GM19324 (cell line): ENCODE data around the gene PNPLA4.

Experiments
- ATAC-seq: cut with Tn5 transposase; IDR thresholded peaks from one replicate; pipeline ENCODE4 v1.9.1; 2021; ENCODE audit warnings: mild to moderate bottlenecking, moderate library complexity; ENCODE audit not compliant: unreplicated experiment, low FRiP score

Gene PNPLA4, protein sequence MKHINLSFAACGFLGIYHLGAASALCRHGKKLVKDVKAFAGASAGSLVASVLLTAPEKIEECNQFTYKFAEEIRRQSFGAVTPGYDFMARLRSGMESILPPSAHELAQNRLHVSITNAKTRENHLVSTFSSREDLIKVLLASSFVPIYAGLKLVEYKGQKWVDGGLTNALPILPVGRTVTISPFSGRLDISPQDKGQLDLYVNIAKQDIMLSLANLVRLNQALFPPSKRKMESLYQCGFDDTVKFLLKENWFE

DNA sequence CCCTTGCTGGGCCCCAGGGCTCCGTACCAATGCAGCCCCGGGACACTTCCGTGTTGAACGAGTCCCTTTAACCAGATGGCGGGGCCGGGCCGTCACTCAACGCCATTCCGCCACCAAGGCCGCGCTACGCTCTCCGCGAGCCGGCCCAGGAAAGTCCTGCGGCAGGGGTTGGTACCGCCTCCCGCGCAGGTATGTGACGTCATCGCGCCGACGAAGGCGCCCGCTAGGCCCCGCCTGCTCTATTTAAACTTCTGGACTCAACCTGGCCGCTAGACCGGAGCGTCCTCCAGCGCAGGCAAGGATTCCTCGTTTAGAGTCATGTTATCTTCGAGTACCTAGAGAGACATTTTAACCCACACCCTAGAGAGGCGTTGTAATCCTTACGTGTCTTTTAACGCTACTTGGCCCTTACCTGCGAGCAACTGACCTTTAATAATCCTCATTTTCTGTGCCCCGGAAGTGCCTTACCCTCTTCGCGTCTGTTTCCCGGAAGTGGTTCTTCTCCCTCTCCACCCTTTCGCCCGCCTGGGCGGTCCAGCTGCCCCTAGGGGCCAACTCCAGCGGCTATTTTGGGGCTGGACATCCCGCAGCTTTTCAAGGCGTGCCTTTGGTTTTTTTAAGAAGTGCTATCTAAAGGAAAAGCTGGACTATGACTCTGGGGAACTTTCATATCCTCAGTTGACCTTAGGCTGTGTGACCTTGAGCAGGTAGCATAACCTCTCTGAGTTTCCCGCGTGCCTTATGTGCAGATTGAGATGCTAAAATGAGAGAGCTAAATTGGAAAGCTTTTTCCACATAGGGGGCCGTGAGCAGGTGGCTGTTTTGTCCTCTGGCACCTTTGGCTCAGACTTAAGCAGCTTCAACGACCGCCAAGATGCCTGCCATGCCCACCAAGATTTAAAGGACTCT lies at the start of gene PNPLA4:
Gene PNPLA4 (minus strand): TSS at position 155 of the 909 bp plus-strand sequence. CDS start 1,294 bp downstream, outside the sequence.
- ATAC-seq, result peak; percentile 94

DNA sequence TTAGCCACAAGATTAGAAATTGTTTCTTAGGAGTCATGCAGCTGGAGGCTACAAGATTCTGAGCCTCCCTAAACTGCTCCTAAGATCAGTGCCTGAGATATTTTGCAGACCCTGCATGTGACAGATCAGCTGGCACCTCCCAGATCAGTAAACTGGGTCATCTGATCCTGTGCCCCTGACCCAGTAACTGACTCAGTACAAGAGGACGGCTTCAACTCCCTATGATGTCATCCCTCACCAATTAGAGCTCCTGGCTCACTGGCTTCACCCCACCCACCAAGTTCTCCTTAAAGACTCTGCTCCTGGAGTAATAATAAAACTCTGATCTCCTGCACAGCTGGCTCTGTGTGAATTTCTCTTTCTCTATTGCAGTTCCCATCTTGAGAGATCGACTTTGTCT lies 45.4 kb upstream of the PNPLA4 start:
- ATAC-seq, result no peak

DNA sequence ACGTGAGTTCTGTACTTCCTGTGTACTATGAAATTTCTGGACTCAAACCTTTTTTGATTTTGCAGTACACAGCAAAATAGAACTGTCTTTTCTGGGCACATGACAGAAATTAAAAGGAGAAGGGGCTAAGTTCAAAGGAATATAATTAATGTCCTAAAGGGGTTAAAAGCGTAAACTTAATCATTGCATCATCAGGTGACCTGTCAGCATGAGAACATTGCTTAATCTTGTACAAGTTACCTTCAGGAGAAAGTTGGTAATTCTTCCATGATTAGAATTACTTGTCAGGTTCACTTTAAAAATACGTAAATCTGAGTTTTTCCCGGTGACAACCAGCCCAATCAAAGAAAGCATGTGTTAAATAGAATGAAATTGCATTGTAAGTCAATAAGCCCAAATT lies 43.2 kb upstream of the PNPLA4 start:
- no peak for ATAC-seq

DNA sequence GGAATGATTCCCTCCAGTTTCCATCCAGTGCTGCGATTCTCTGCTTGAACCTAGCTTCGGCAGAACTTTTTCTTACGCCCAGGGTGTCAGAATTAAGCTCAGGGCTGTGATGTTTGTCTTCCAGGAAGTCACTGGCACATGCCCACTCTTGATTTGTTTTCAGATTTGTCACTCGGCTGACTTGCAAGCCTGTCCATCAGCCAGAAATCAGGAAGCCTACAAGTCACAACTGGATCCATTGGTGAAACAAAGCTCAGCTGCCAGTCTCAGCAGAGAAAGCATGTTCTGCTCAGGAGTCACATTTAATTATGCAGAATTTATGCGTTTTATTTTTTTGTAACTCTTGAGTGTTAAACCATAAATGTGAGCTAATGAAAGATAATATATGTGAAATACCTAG lies 38.2 kb upstream of the PNPLA4 start:
- no peak for ATAC-seq

DNA sequence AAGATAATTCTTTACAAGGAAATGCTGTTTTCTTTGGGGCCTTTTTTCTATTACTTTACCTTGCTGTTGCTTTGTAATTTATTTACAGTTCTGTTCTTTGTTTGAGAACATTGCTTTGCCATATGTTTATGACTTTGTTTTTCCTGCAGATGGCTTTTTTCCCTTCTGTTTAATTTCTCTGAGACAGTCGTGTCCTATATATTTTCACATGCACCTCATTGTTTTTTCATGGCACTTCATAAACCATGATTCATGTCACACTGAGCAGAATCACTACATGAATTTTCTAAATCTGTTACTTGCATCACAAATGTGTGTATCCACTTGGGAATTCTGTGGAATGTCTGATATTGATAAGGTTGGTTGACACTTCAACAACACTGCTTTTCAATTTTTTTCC lies 33.0 kb upstream of the PNPLA4 start:
- ATAC-seq, result no peak

DNA sequence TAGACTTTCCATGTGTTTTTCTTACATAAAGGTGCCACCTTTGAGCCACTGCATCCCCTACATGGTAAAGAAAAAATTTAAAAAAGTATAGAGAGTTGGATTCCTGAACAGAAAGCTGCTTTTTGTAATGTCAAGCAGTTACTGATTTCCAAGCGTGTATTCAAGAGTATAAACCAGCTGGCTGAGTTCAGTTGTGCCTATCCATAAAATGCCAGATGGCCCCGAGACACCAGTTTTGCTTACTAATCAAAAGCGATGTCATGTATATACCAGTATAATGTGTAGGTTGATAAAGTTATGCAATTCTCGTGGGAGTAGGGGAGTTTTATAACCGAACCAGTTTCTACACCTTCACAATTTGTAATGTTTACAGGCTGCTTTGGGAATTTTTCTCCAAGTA lies 26.2 kb upstream of the PNPLA4 start:
- ATAC-seq, result no peak

DNA sequence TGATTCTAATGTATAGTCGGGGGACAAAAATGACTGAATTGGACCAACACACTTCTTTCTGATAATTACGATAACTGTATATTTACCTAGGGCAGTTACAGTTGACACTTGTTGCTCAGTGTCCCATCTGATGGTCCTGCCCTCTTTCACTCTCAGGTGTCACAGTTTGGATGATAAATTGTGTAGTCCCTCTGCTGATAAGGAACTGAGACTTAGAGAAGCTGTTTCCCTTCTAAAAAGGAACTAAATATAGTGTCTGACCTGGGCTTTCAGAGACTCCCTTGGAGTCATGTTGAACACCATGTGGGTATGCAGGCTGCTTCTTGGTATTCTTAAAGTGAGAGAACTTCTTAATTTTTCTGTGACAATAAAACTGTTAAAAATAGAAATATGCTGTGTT lies 23.7 kb upstream of the PNPLA4 start:
- peak; percentile 78 for ATAC-seq

DNA sequence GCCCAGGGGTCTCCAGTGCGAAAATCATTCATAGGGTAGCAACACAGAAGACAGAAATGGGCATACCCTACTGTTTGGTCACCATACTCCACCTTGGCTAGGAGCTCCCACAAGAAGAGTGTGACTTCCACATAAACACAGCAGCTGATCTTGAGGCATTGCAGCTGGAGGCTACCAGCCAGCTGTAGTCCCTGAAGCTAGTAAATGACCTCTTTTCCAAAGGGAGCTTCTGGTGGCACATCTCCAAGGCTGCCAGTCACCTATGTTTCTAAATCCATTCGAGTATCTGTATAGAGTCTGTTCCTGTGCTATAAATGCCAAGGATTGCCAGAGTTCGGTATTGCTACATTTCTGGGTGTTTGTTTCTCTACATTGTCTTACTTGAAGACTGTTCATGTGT lies 21.3 kb upstream of the PNPLA4 start:
- no peak for ATAC-seq

DNA sequence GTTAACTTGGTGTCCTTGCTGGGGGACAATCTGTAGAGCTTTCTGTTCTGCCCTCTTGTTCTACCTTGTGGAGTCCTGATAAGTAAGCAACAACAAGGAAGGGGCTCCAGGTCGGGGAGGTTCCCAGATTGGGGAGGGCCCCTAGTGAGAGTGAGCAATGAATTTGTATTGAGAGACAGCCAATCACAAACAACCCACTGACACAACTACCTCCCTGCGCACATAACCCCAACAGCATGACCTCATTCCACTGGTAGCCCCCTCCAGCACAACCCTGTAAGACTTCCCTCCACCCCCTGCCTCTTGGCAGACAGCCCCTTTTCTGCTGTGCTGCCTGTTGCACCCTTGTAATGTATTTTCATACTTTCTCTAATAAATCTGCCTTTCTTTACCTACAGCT lies 19.7 kb upstream of the PNPLA4 start:
- no peak for ATAC-seq

DNA sequence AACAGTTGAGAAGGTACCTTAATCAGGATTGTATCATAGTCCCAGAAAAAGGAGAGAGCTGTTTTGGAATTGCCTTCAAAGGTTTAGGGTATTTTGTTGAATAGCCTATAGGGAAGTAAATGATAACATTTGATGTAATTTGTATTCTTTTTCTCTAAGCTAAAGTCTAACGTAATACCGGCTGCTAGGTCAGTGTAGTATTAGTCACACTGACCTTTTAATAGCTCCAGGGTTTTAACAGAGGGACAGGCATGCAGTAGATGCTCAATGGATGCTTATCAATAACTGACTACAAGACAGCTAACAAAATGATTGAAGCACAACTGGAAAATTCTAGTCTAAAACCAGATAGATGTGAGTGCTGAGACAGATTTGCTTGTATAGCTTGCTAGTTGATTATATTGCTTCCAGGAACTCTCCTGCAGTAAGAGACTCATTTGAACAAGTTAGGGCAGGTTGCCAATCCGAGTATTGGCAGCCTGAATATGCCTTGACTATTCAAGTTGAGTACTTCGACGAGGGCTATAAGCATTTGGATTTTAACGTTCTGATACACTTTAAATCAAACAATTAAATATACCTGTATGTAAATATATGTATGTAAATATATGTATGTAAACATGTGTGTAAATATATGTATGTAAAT lies 16.5 kb upstream of the PNPLA4 start:
- no peak for ATAC-seq

DNA sequence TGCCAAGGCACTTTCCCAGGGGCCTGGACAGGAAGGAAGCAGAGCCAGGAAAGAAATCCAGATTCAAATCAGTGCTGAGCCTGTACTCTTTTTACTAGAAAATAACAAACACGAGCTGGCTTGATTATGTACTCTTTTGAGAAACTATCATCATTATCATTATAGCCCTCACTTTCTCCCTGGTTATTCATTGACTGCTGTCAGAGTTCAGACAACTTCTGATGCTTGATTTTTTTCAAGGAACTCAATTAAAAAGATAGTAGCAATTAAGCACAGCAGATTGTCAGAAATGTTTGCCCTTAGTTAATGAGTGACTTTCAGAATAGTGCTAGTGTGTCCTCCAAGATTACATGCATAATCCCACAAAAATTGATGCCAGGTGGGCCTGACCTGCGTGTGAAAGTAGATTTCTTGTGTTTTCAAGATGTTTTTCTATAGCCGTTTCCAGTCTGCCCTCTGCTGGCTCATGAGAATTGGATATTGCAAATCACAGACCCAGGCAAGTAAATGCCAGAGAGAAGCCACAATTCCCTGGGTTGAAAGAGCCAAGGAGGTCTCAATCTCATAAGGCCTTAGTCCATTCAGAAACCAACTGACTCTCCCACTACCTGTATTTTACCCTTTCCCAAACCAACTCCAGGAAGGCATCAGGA lies 14.3 kb upstream of the PNPLA4 start:
- ATAC-seq, result peak; percentile 66

DNA sequence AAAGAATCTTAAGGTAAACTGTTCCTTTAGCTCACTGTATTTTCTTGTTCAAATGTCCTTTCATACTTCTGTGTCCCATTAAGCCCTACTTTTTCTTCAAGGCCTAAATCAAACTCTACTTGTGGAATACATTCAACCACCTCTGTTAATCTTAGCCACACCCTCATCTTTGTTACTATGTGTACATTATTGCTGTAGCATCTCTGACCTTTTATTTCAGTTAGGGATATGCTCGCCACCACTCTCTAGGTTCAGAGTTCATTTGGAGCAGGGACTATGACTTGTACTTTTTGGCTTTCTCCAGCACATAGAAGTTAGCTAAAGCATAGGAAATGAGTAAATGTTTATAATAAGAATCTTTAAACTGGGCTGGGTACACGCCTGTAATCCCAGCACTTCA lies 6.8 kb upstream of the PNPLA4 start:
- no peak for ATAC-seq

DNA sequence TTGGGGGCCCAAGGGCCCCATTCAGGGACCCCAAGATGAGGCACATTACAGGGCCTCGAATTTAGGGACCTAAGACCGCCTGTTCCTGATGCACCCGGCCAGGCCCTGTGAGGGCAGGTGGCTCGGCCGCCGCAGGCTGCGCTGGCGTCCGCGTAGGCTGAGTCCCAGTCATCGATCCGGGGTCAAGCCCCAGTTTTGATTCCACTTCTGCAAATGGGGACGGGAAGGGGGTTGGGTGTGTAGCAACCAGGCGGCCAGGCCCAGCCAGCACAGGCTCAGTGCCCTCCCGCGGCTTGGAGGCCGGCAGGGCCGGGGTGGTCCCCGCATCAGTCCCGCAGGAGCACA lies 327 bp downstream of the PNPLA4 start:
- no peak for ATAC-seq

DNA sequence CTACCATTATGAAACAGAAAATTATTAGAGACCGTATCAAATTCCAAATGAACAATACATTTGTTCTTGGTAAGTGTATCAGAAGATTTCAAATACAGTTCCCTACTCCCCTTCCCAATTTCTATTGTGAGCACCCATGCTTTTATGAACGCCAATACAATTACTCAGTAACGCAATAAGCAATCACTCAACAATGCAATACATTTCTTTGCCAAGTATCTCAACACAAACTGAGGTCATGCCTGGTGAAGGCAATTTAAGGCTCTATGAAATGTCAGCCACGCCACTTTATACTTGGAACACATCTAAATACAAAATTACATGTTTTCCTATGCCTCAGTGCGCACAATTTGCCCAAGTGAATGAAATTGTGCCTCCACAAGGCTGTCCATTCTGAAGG lies 712 bp downstream of the PNPLA4 start:
- ATAC-seq, result no peak

DNA sequence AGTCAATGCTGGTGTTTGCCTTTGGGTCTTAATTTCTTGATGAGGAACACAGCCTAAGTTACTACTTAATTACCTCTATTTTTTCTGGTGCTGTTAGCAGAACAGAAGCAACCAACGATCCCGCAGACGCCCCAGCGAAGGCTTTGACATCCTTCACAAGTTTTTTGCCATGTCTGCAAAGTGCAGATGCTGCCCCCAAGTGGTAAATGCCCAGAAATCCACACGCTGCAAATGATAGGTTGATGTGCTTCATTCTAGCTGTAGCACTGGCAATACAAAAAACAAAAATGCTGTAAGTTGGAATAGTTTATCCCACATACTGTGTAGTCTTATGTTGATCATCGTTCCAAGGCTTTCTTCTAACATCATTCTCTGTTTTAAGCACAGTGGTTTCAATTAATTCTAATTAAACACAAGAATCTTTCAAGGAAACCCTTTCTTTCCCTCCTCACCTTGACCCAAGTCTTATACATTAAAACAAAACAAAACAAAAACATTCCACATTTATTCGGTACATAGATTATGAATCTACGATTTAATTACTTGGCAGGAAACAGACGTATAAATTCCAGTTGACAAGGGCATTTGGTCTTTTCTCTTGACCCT lies 1.2 kb downstream of the PNPLA4 start:
- ATAC-seq, result no peak

DNA sequence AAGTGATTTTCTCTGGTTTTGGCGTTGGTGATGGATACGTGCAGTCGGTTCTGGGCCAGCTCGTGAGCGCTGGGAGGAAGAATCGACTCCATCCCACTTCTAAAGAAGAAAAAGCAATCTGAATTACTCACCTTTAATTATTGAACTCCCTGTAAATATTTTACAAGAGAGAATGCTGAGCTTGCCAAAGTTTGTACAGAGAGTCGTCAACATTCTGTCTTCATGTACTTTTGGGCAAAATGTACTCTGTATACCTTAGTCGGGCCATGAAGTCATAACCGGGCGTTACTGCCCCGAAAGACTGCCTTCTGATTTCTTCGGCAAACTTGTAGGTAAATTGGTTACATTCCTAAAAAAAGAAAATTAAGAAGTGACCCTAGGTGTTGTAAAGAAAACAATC lies 5.5 kb downstream of the PNPLA4 start:
- ATAC-seq, result no peak

DNA sequence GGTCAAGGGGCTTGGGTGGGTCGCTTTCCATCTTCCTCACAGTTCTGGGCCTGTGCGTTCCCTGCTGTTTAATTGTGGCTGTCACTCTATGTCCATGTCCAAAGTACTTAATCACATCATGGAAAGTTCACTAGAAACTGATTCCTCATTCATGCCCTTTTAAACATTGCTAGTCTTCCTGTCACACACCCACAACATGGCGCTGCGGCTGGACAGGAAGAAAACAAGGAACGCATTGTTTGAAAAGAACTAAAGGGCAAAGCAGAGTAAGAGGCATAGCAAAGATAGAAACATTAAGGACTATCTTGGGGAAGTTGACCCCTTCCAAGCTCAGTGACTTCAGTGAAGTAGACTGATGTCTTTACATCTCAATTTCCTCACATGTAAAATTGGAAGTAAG lies 18.4 kb downstream of the PNPLA4 start:
- ATAC-seq, result no peak

DNA sequence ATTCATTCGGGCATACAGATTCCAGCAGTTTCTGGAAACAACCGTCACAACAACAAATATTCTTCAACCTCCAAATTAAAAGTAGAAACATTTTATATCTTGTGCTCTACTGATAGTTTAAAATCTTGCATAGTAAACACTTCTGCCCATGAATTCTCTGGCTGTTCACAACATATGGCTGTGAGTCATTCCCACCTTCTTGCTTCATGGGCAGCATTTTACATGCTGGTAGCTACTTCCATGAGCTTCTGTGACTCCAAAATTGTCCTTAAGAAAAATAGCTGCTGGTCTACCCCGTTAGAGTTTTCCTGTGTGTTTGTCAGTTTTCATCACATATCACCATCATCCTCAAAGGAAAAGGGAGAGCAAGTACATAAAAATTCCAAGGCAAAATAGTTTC lies 22.7 kb downstream of the PNPLA4 start:
- ATAC-seq, result no peak

DNA sequence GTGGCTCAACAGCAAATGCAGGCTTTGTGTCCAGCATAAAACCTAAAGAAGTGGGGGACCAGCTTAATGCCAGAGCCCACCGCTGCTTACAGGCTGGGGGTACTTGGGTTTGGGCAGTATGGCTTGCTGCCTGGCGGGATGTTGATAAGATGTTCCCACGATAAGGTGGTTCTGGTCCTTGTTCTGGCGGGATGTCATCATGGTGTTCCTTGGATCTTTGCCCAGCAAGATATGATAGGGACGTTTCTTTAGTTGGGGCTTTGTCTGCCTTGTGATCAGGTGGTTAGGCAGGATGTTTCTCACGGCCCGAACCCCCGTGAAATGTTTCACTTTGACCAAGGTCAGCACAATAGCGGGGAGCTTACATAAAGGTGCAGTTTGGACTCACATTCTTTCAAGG lies 35.3 kb downstream of the PNPLA4 start:
- no peak for ATAC-seq

DNA sequence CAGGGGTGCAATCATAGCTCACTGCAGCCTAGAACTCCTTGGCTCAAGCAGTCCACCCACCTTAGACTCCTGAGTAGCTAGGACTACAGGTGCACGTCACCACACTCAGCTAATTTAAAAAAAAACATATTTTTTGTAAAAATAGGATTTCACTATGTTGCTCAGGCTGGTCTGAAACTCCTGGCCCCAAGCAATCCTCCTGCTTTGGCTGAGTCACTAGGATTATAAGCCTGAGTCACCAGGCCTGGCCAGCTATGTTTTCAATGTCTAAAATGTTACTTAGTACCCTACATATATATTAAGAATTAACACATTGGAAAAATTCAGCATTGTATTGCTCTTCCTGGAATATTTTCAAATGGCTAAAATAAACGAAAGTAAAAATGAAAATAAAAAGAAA lies 37.5 kb downstream of the PNPLA4 start:
- ATAC-seq, result no peak

DNA sequence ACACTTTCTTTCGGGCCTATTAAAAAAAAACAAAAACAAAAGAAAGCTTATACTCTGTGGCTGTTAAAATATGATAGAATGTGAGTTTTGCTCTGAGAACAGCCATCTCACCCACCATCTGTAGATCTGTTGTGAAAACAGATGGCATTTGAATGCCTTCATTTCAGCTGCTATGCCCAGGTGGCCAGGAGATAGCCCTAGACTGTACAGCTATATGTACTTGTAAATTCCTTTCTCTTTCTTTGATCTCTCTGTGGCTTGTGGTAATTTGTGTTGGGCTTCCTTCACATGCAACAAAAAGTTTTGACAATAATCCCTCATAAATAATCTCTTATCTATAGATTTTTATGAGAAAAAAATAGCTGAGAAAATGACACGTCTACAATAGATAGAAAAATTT lies 38.1 kb downstream of the PNPLA4 start:
- no peak for ATAC-seq
